BLaER1 treated with 17β-estradiol and CSF1 and Interleukin-3, amounts not matched to agents 10 nM and 100 nM (cell line): ENCODE measurements around the gene TMEM167B.

ENCODE experiments used
- H3K27ac ChIP-seq, 11 experiments: shearing (Covaris generic); formaldehyde crosslinking; 2 replicates each; pipeline ENCODE4 v1.8.1; 2022
- H3K27me3 ChIP-seq, 11 experiments: shearing (Covaris generic); formaldehyde crosslinking; 2 replicates each; pipeline ENCODE4 v1.8.1; 2022
- H3K36me3 ChIP-seq, 11 experiments: shearing (Covaris generic); formaldehyde crosslinking; 2 replicates each; pipeline ENCODE4 v1.8.1; 2022
- H3K4me1 ChIP-seq, 10 experiments: shearing (Covaris generic); formaldehyde crosslinking; 2 replicates each; pipeline ENCODE4 v1.8.1; 2022
- H3K4me2 ChIP-seq, 11 experiments: shearing (Covaris generic); formaldehyde crosslinking; 2 replicates each; pipeline ENCODE4 v1.8.1; 2022
- H3K4me3 ChIP-seq, 10 experiments: shearing (Covaris generic); formaldehyde crosslinking; 2 replicates each; pipeline ENCODE4 v1.8.1; 2022
- H3K9ac ChIP-seq, 11 experiments: shearing (Covaris generic); formaldehyde crosslinking; 2 replicates each; pipeline ENCODE4 v1.8.1; 2022
- H3K9me3 ChIP-seq, 11 experiments: shearing (Covaris generic); formaldehyde crosslinking; replicated peaks in 1 of 11; 2 replicates each; pipeline ENCODE4 v1.8.1; 2022
- H4K20me1 ChIP-seq, 11 experiments: shearing (Covaris generic); formaldehyde crosslinking; 2 replicates each; pipeline ENCODE4 v1.8.1; 2022
- Cebpa-rat ChIP-seq, 11 experiments: shearing (Covaris generic); IDR thresholded peaks; 2 replicates each; pipeline ENCODE4 v1.8.1; 2022

TMEM167B gene

DNA sequence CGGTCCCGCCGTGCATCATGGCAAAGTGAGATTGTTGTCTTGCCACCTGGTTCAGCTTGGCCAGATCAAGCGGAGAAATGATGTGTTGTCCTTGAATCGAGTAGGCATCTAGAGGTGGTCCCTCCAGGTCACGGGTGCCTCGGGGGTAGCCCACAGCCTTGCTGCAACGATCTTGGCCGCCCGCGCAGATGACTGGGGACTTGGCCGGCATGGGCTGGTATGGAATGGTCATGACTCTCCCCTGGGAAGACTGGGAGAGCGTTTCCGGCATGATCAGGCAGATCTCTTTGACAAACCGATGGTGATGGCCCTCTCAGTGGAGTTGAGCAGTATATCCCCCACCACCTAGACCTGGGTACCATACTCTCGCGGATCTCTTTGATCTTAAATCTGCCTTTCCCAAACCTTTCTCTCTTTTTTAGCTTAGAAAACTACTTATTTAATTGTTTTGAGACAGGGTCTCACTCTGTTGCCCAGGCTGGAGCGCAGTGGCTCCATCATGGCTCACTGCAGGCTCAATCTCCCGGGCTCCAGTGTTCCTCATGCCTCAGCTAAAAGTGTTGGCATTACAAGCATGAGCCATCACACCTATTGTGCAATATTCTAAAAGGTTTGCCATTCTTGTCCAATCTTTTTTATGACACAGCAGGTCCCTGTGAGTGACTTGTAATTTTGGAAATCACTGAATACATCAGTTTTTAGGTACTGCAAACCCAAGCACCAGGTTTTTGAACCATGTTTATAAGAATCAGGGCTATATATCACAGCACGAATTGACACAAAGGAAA, 14.0 kb downstream of the TMEM167B start:
- no peaks in the 10 kb centered on the region for H3K27me3 ChIP-seq
- no peak overlapping the region for H3K9ac ChIP-seq
- peaks cover 0 to 27% (median 16%) of the 10 kb centered on the region in 11 experiments; a peak in 10 of 22 replicates for H4K20me1 ChIP-seq
- H3K4me3 ChIP-seq, result no peak overlapping the region
- no peak overlapping the region for H3K27ac ChIP-seq
- TF ChIP-seq Cebpa-rat (IDR thresholded peaks at IDR 0.05), result peak in 9 of 11 experiments; percentile 14 to 81 (median 50); a peak in 8 of 22 replicates
- H3K4me2 ChIP-seq, result peak overlapping the region in 1 of 11 experiments; percentile 5; a peak in 1 of 22 replicates
- H3K36me3 ChIP-seq, result peaks cover 0 to 26% (median 17%) of the 10 kb centered on the region in 11 experiments; a peak in 18 of 22 replicates
- H3K9me3 ChIP-seq, result no peaks in the 10 kb centered on the region
- peaks cover 10 to 32% (median 13%) of the 10 kb centered on the region in 10 experiments for H3K4me1 ChIP-seq

DNA sequence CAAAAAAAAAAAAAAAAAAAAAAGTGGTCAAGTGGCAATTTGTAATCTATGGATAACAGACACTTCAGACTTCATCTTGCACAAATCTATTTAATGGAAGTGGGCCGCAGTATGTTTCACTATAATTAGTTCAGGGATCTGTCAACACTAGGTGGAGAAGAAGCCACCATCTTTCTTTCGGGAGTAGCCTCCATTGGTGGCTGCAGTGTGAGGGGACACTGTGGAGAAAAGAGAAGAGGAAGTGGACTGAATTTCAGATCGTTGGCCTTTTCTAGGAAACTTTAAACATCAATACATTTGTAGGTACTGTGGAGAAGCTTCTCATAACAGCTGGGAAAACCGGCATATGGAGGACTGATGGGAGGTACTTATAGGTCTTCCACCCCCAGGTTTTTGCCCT, 15.3 kb downstream of the TMEM167B start:
- H3K4me1 ChIP-seq, result peaks cover 8 to 31% (median 12%) of the 10 kb centered on the region in 10 experiments
- no peak for TF ChIP-seq Cebpa-rat (IDR thresholded peaks at IDR 0.05)

DNA sequence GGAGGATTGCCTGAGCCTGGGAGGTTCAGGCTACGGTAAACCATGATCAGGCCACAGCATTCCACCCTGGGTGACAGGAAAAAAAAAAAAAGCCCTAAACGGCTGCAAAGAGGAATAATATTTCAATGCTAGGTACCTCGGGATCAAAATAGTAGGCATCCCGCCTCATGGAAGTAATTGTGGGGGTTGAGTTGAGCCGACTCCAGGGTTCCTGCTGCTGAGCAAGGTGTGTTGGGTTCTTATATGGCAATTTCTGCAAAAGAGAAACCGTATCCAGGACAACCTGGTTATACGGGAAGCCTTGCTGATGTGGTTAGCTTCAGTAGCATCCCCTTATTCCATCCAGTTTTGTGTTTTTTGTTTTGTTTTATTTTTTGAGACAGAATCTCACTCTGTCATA, 17.2 kb downstream of the TMEM167B start:
- TF ChIP-seq Cebpa-rat (IDR thresholded peaks at IDR 0.05), result no peak
- H3K9ac ChIP-seq, result no peak overlapping the region
- H3K36me3 ChIP-seq, result peaks cover 0 to 14% (median 3%) of the 10 kb centered on the region in 11 experiments; a peak in 16 of 22 replicates
- no peaks in the 10 kb centered on the region for H3K9me3 ChIP-seq
- no peak overlapping the region for H3K4me2 ChIP-seq
- H4K20me1 ChIP-seq, result peaks cover 0 to 7% (median 4%) of the 10 kb centered on the region in 11 experiments; a peak in 8 of 22 replicates
- no peak overlapping the region for H3K4me3 ChIP-seq
- H3K27me3 ChIP-seq, result peaks cover 0 to 6% (median 4%) of the 10 kb centered on the region in 11 experiments; a peak in 19 of 22 replicates
- no peak overlapping the region for H3K27ac ChIP-seq
- peaks cover 11 to 33% (median 14%) of the 10 kb centered on the region in 10 experiments; a peak in 19 of 20 replicates for H3K4me1 ChIP-seq

More for the DNA sequence above, 15.3 kb downstream of the TMEM167B start:
- Histone ChIP-seq H3K4me2 (peak overlapping the region in 1 of 11 experiments; percentile 13; a peak in 1 of 22 replicates), H3K9me3 (no peaks in the 10 kb centered on the region), H3K36me3 (peaks cover 0 to 26% (median 17%) of the 10 kb centered on the region in 11 experiments; a peak in 18 of 22 replicates), H3K4me3 (no peak overlapping the region), H3K9ac (no peak overlapping the region), H3K27me3 (no peaks in the 10 kb centered on the region), H4K20me1 (peaks cover 0 to 26% (median 15%) of the 10 kb centered on the region in 11 experiments; a peak in 10 of 22 replicates), H3K27ac (no peak overlapping the region)

DNA sequence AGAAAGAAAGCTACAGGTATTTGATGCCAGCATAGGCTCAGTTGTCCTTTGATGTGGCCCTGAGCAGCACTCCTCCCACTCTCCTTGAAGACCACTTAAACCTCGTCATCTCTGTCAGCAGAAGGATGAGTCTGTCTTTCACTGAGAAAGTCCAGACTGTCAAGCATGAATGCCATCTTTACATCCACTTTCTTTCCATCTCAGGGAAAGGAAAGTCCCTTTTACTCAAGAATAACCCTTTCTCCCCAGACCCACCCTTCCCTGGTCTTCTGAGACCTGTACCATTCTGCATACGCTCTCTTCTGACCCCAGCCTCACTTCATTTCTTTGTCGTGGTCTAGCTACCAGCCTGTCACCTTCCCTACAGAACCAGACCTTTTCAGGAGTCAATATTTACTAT, 19.3 kb downstream of the TMEM167B start:
- Histone ChIP-seq H3K36me3 (no peaks in the 10 kb centered on the region), H3K4me3 (no peak overlapping the region), H3K4me2 (no peak overlapping the region), H3K27me3 (peaks cover 20 to 27% (median 25%) of the 10 kb centered on the region in 11 experiments), H4K20me1 (peaks cover 0 to 13% (median 0%) of the 10 kb centered on the region in 11 experiments; a peak in 9 of 22 replicates), H3K9ac (no peak overlapping the region), H3K27ac (no peak overlapping the region), H3K9me3 (no peaks in the 10 kb centered on the region), H3K4me1 (peaks cover 27 to 40% (median 31%) of the 10 kb centered on the region in 10 experiments; a peak in 19 of 20 replicates)
- TF ChIP-seq Cebpa-rat (IDR thresholded peaks at IDR 0.05), result no peak

DNA sequence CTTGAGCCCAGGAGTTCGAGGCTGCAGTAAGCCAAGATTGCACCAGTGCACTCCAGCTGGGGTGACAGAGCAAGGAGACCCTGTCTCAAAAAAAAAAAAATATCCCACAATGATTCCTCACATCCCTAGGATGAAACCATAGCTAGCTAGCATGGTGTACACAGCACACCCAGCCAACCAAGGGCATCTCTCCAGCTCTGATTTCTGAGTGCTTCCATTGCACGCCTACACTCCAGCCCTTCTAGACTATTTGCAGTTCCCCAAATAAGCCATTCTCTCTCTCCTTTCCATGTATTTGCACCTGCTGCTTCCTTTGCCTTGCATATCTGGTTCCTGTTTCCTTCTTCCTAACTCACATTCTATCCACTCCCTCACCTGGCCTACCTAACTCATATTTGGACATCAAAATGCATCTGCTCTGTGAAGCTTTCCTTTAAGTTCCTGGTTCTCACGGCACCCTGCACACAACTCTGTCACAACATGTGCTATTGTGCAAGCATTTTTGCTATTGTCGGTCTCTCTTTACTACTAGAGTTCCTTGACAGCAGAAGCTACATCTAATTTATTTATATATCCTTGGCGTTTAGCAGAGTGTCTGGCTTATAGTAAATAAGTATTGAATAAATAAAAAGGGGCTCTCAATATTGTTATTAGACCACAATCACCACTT, 21.0 kb downstream of the TMEM167B start:
- no peak overlapping the region for H3K4me3 ChIP-seq
- H3K4me1 ChIP-seq, result peaks cover 27 to 32% (median 30%) of the 10 kb centered on the region in 10 experiments; a peak in 19 of 20 replicates
- peak overlapping the region in 5 of 11 experiments; percentile 22 to 83 (median 82); a peak in 8 of 22 replicates for H3K4me2 ChIP-seq
- H3K9me3 ChIP-seq, result no peaks in the 10 kb centered on the region
- H3K9ac ChIP-seq, result no peak overlapping the region
- TF ChIP-seq Cebpa-rat (IDR thresholded peaks at IDR 0.05), result no peak
- H4K20me1 ChIP-seq, result peaks cover 0 to 13% (median 0%) of the 10 kb centered on the region in 11 experiments; a peak in 9 of 22 replicates
- H3K36me3 ChIP-seq, result no peaks in the 10 kb centered on the region
- peaks cover 36 to 43% (median 41%) of the 10 kb centered on the region in 11 experiments for H3K27me3 ChIP-seq
- H3K27ac ChIP-seq, result no peak overlapping the region; a peak in 1 of 22 replicates

DNA sequence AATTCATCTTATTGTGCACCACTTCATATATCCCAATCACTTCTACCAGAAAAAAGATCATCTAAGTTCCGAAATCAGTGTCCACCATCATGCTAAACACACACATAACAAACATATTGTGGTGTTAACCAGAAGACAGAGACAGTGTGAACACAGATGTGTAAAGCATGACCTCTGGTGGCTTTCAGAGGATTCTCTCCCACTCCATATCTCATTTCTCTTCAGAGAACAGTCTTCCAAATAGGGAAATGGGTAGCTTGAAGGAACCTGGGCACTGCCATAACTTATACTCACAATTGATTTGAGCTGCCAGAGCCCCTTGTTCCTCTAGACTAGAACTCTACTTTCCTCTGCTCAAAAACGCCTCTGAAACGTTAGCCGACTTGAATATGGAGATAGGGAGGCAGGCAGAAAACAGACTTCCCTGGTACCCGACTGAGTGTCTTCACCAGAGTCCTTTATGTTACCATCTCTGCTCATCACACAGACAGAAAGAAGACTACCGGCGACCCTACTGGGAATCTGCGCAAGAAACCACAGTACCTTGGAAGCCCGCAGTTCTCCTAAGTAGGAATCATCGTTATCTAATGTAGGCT, 21.6 kb downstream of the TMEM167B start:
- Histone ChIP-seq H3K4me3 (peak overlapping the region in 7 of 10 experiments; percentile 6 to 67 (median 41); a peak in 7 of 20 replicates), H3K36me3 (no peaks in the 10 kb centered on the region), H3K9ac (peak overlapping the region in 4 of 11 experiments; percentile 6 to 69 (median 35); a peak in 6 of 22 replicates), H3K9me3 (no peaks in the 10 kb centered on the region), H3K4me1 (peaks cover 27 to 32% (median 30%) of the 10 kb centered on the region in 10 experiments; a peak in 19 of 20 replicates), H3K27ac (peak overlapping the region in 7 of 11 experiments; percentile 14 to 85 (median 47); a peak in 9 of 22 replicates), H3K27me3 (peaks cover 36 to 50% (median 42%) of the 10 kb centered on the region in 11 experiments), H4K20me1 (peaks cover 0 to 13% (median 0%) of the 10 kb centered on the region in 11 experiments; a peak in 9 of 22 replicates), H3K4me2 (peak overlapping the region; percentile 64 to 90 (median 82))
- no peak for TF ChIP-seq Cebpa-rat (IDR thresholded peaks at IDR 0.05)

DNA sequence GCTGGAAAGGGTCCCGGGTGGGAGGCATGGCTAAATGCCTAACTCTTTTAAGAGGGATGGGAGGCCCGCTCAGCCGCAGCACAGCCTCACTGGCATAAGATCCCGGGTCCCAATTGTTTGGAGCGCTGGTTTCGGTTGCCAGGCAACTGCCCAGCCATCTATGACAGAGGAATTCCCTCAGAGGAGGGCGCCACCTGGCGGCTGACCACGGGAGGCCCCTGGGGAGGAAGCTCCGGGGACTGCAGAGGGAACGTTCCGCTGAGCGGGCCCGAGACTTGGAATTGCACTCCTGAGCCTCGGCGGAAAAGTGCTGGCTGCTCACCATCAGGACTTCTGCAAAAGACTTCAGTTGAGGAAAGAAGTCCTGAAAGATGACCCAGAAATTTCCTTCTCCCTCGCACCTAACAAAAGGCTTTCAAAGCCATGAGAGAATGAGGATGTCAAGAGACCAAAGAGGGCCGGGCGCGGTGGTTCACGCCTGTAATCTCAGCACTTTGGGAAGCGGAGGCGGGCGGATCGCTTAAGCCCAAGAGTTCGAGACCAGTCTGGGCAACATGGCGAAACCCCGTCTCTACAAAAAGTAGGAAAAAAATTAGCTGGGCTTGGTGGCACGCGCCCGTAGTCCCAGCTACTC, 22.2 kb downstream of the TMEM167B start:
- Histone ChIP-seq H4K20me1 (peaks cover 0 to 13% (median 0%) of the 10 kb centered on the region in 11 experiments; a peak in 9 of 22 replicates), H3K9me3 (no peaks in the 10 kb centered on the region), H3K4me1 (peaks cover 27 to 32% (median 30%) of the 10 kb centered on the region in 10 experiments; a peak in 19 of 20 replicates), H3K27me3 (peaks cover 36 to 50% (median 42%) of the 10 kb centered on the region in 11 experiments), H3K4me3 (peak overlapping the region in 9 of 10 experiments; percentile 6 to 67 (median 49); a peak in 17 of 20 replicates), H3K27ac (peak overlapping the region in 6 of 11 experiments; percentile 14 to 85 (median 52); a peak in 9 of 22 replicates), H3K4me2 (peak overlapping the region; percentile 64 to 90 (median 82)), H3K36me3 (no peaks in the 10 kb centered on the region), H3K9ac (peak overlapping the region in 4 of 11 experiments; percentile 6 to 69 (median 35); a peak in 9 of 22 replicates)
- no peak for TF ChIP-seq Cebpa-rat (IDR thresholded peaks at IDR 0.05)
